RWPE2 (cell line): ENCODE data around the gene OR2D2.

Experiments used
- ATAC-seq: fragments of 200-7000 bp; cut with Tn5 transposase; 3 replicates; pipeline ENCODE4 v1.9.1; 2021; ENCODE audit warnings: low read depth
- DNase-seq: peaks from one replicate; pipeline ENCODE4 v3.0.0-alpha.2; 2020; ENCODE audit warnings: low spot score
- H3K27ac ChIP-seq: fragments of 450-650 bp; 2 replicates; pipeline ENCODE4 v1.5.1; 2017; ENCODE audit warnings: mild to moderate bottlenecking; ENCODE audit not compliant: poor library complexity, severe bottlenecking
- H3K27me3 ChIP-seq: fragments of 250-450 bp; sonication (Bioruptor Pico); 2 replicates; pipeline ENCODE4 v1.5.1; 2021; ENCODE audit warnings: mild to moderate bottlenecking, moderate library complexity; ENCODE audit not compliant: insufficient read depth, poor library complexity, severe bottlenecking
- H3K36me3 ChIP-seq: fragments of 250-450 bp; sonication (Bioruptor Pico); 2 replicates; pipeline ENCODE4 v1.5.1; 2020; ENCODE audit warnings: low read depth, mild to moderate bottlenecking, moderate library complexity
- H3K4me1 ChIP-seq: fragments of 250-450 bp; sonication (Bioruptor Pico); 2 replicates; pipeline ENCODE4 v1.5.1; 2021; ENCODE audit warnings: mild to moderate bottlenecking, moderate library complexity; ENCODE audit not compliant: insufficient read depth, poor library complexity, severe bottlenecking
- H3K4me3 ChIP-seq: fragments of 250-450 bp; sonication (Bioruptor Pico); 2 replicates; pipeline ENCODE4 v1.5.1; 2021; ENCODE audit warnings: mild to moderate bottlenecking, moderate library complexity; ENCODE audit not compliant: severe bottlenecking
- H3K9me3 ChIP-seq: fragments of 250-450 bp; sonication (Bioruptor Pico); 2 replicates; pipeline ENCODE4 v1.5.1; 2021; ENCODE audit warnings: mild to moderate bottlenecking, moderate library complexity; ENCODE audit not compliant: severe bottlenecking
- TF ChIP-seq, protein P1 (sequence below): fragments of 450-650 bp; IDR thresholded peaks from one replicate; pipeline ENCODE4 v1.5.1; 2017; ENCODE audit warnings: mild to moderate bottlenecking, moderate library complexity; ENCODE audit not compliant: poor library complexity, severe bottlenecking

The OR2D2 gene, protein sequence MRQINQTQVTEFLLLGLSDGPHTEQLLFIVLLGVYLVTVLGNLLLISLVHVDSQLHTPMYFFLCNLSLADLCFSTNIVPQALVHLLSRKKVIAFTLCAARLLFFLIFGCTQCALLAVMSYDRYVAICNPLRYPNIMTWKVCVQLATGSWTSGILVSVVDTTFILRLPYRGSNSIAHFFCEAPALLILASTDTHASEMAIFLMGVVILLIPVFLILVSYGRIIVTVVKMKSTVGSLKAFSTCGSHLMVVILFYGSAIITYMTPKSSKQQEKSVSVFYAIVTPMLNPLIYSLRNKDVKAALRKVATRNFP

DNA sequence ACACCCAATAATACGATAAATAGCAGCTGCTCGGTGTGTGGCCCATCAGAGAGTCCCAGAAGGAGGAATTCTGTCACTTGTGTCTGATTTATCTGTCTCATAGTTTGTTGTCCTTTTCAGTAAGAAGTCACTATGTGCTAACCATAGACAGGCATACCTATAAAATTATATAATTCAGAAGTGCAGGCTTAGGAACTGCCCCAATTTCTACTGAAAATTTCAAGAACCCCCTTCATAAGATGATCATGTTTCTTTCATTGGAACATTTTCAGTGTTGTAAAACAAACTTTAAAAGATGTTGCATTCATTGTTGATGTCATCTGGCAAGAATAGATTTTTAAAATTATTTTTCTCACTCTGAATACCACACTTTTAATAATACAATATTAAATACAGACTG, at the start of gene OR2D2:
TSS of gene OR2D2 (minus strand) at position 101 of the 400 bp plus-strand sequence. CDS start at position 101, 0 bp downstream.
- no peaks in the 10 kb centered on the region for H3K4me1 ChIP-seq
- ATAC-seq (no peak), DNase-seq (no peak)
- H3K9me3 ChIP-seq: no peaks in the 10 kb centered on the region
- TF ChIP-seq, protein P1, sequence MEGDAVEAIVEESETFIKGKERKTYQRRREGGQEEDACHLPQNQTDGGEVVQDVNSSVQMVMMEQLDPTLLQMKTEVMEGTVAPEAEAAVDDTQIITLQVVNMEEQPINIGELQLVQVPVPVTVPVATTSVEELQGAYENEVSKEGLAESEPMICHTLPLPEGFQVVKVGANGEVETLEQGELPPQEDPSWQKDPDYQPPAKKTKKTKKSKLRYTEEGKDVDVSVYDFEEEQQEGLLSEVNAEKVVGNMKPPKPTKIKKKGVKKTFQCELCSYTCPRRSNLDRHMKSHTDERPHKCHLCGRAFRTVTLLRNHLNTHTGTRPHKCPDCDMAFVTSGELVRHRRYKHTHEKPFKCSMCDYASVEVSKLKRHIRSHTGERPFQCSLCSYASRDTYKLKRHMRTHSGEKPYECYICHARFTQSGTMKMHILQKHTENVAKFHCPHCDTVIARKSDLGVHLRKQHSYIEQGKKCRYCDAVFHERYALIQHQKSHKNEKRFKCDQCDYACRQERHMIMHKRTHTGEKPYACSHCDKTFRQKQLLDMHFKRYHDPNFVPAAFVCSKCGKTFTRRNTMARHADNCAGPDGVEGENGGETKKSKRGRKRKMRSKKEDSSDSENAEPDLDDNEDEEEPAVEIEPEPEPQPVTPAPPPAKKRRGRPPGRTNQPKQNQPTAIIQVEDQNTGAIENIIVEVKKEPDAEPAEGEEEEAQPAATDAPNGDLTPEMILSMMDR: no peak
- no peaks in the 10 kb centered on the region for H3K27me3 ChIP-seq
- no peak within 1 kb of the TSS for H3K4me3 ChIP-seq
- no peaks in the 10 kb centered on the region for H3K36me3 ChIP-seq
- H3K27ac ChIP-seq: no peak within 1 kb of the TSS

DNA sequence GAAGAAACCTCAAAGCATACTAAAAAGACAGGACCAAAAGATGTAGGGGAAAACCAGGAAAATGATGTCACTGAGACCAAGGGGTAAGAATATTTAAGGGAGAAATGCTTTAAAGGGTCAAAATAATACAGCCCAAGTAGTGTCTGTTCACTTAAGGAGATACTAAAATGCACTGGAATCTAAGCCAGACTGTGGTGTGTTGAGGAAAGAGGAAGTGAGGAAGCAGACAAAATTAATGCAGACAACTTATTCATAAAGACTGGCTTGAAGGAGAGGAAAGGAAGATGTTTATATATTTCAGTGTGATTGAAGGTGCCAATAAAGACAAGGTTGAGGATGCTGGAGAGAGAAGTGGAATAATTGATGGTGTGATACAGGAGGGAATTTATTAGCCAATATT, 49.7 kb upstream of the OR2D2 start:
- Histone ChIP-seq H3K27me3 (no peaks in the 10 kb centered on the region), H3K9me3 (no peaks in the 10 kb centered on the region), H3K4me1 (no peaks in the 10 kb centered on the region), H3K27ac (no peak overlapping the region), H3K4me3 (no peak overlapping the region), H3K36me3 (peaks cover 16% of the 10 kb centered on the region)
- TF ChIP-seq, protein P1: no peak
- ATAC-seq (no peak), DNase-seq (no peak)

DNA sequence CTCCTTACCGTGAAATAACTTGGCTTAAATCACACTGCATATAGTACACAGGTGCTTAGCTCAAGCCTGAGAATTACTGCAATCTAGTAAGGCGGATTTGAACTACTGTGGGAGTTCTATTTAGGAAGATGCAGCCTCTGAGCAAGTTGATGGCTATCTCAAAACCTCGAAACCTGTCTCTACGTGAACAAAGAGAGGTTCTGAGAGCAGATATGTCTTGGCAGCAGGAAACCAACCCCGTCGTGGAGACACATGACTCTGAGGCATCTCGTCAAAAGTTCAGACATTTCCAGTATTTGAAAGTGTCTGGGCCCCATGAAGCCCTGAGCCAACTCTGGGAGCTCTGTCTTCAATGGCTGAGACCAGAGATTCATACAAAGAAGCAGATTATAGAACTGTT, 39.8 kb upstream of the OR2D2 start:
- ATAC-seq (no peak), DNase-seq (no peak)
- TF ChIP-seq, protein P1: no peak
- Histone ChIP-seq H3K4me1 (peaks cover 11% of the 10 kb centered on the region), H3K27me3 (no peaks in the 10 kb centered on the region), H3K27ac (no peak overlapping the region), H3K4me3 (no peak overlapping the region), H3K36me3 (peaks cover 46% of the 10 kb centered on the region), H3K9me3 (no peaks in the 10 kb centered on the region)

DNA sequence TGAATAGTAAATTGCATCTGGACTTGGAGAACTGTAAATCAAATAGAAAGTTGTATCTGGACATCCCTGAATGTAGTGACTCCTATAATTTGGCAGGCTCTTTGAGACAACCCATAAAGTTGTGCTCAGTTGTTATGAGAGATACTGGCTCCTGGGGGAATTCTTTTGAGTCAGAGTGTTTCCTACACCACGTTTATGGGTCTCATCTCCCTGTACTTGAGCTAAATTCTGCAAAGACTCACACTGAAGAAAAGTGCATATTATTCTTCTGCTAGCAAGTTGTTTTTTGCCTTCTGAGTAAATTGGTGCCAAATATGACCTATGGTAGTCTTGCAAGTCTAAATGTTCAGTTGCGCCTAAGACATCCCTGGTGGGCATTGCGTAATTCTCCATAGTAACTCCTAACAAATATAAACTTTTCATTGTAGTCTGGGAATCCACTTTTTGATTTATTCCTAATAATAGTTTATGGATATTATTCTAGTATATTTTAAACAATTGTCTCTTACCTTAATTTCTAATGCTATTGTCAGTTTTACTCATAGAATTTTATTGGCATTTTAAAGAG, 38.9 kb upstream of the OR2D2 start:
- no peak overlapping the region for H3K27ac ChIP-seq
- TF ChIP-seq, protein P1: no peak
- no peak overlapping the region for H3K4me3 ChIP-seq
- peaks cover 46% of the 10 kb centered on the region for H3K36me3 ChIP-seq
- H3K27me3 ChIP-seq: no peaks in the 10 kb centered on the region
- ATAC-seq (no peak), DNase-seq (no peak)
- no peaks in the 10 kb centered on the region for H3K9me3 ChIP-seq
- H3K4me1 ChIP-seq: peaks cover 11% of the 10 kb centered on the region

DNA sequence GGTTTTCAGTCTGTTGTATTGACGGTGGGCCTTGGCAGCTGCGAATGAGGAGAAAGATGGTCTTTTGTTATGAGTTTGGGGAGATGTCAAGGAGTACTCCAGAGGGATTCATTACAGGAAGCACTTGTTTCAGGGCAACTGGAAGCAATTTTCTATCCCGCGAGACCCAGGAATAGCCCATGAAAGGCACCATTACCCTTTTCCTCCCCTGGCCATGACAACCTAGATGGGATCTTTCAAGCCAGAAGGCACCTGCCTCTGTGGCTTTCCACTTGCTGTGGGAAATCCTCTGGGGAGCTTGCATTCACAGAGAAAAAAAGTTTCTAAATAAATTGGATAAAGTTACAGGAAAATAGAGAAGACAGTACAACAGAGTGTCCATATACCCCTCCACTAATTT, 36.6 kb upstream of the OR2D2 start:
- Histone ChIP-seq H3K9me3 (no peaks in the 10 kb centered on the region), H3K4me1 (peaks cover 11% of the 10 kb centered on the region), H3K27me3 (no peaks in the 10 kb centered on the region), H3K27ac (no peak overlapping the region), H3K4me3 (no peak overlapping the region), H3K36me3 (peaks cover 35% of the 10 kb centered on the region)
- ATAC-seq (no peak), DNase-seq (no peak)
- TF ChIP-seq, protein P1: no peak
